HCT116 (cell line): ENCODE results near the gene ACE. TPM values are rescaled to one million over a fixed set of nuclear protein-coding genes. Genes with fewer than 3 reads are reported as not detected.
"Not testable (repeated sequence)": the region's sequence is repeated elsewhere in the genome, so short reads cannot be mapped to it uniquely, and the experiment has no call there.

Experiments
- ATAC-seq: fragments of 200-7000 bp; cut with Tn5 transposase; 2 replicates; pipeline ENCODE4 v1.9.1; 2020; ENCODE audit warnings: mild to moderate bottlenecking, moderate library complexity
- BruUV-seq: library from RNA; stranded (reverse); fragments of 400-500 nt; replicated peaks from 2 replicates; lab custom pipeline; 2021; lab: Mats Ljungman, UMichigan
- CTCF ChIA-PET: fragments of 300-600 bp; sonication (Branson Sonifier 250); formaldehyde crosslinking; loops from one replicate; lab custom pipeline; 2021; ENCODE audit warnings: antibody characterized with exemption; lab: Charles Lee
- POLR2A ChIA-PET: fragments of 300-600, 350-600 bp; sonication (Branson Sonifier 250); formaldehyde crosslinking; loops from one replicate; lab custom pipeline; 2021; ENCODE audit warnings: antibody characterized with exemption; lab: Charles Lee
- RAD21 ChIA-PET, 2 experiments: fragments of 300-600 bp; sonication (Branson Sonifier 250); formaldehyde crosslinking; loops; one replicate each; lab custom pipeline; 2023; ENCODE audit warnings: low total read pairs in 2 of 2; ENCODE audit not compliant: uncharacterized antibody in 2 of 2, unreplicated experiment in 2 of 2, low non-redundant PET in 1 of 2; lab: Charles Lee
- DNase-seq: peaks from one replicate; pipeline ENCODE4 v3.0.0-alpha.2; 2010; ENCODE audit warnings: low read depth, low spot score
- H2AFZ ChIP-seq: fragments of 200-600 bp; shearing (Covaris generic), sonication (generic); 2 replicates; pipeline ENCODE4 v1.6.1; 2017; ENCODE audit warnings: low read depth, mixed run types, mixed read lengths, antibody characterized with exemption, low read length; ENCODE audit not compliant: poor library complexity, severe bottlenecking
- H3K27ac ChIP-seq: 2 replicates; pipeline ENCODE4 v1.5.1; 2012; ENCODE audit warnings: low read depth, low read length
- H3K27me3 ChIP-seq: fragments of 200-600 bp; sonication (generic); 2 replicates; pipeline ENCODE4 v1.6.1; 2016; ENCODE audit warnings: mixed run types, low read length, mixed read lengths; ENCODE audit not compliant: insufficient read depth
- H3K36me3 ChIP-seq, 2 experiments: fragments of 200-500 bp in 1 of 2; fragments of 200-600 bp in 1 of 2; sonication (Bioruptor generic) in 1 of 2; sonication (generic) in 1 of 2; 2 replicates each; pipeline versions ENCODE4 v1.5.1 to v1.6.1; 2014 to 2016; ENCODE audit warnings: low read length in 2 of 2, inconsistent platforms in 1 of 2, mixed read lengths in 1 of 2, mixed run types in 1 of 2; ENCODE audit not compliant: insufficient read depth in 2 of 2, control insufficient read depth in 1 of 2
- H3K4me1 ChIP-seq, 2 experiments: fragments of 200-600 bp in 1 of 2; sonication (generic) in 1 of 2; 2 replicates each; pipeline versions ENCODE4 v1.5.1 to v1.6.1; 2012 to 2017; ENCODE audit warnings: low read length in 2 of 2, inconsistent platforms in 1 of 2, mild to moderate bottlenecking in 1 of 2, mixed read lengths in 1 of 2, mixed run types in 1 of 2, moderate library complexity in 1 of 2; ENCODE audit not compliant: insufficient read depth in 2 of 2, control insufficient read depth in 1 of 2
- H3K4me2 ChIP-seq: fragments of 200-600 bp; sonication (generic); 2 replicates; pipeline ENCODE4 v1.6.1; 2017; ENCODE audit warnings: mixed run types, low read length, mixed read lengths
- H3K4me3 ChIP-seq, 2 experiments: fragments of 200-600 bp in 1 of 2; sonication (generic) in 1 of 2; replicated peaks in 1 of 2; 2 replicates each; pipeline ENCODE4 v1.5.1; 2011 to 2016; ENCODE audit warnings: low read length in 2 of 2, control low read depth in 1 of 2, low read depth in 1 of 2, mild to moderate bottlenecking in 1 of 2, mixed read lengths in 1 of 2, mixed run types in 1 of 2
- H3K79me2 ChIP-seq: fragments of 200-600 bp; sonication (generic); 2 replicates; pipeline ENCODE4 v1.6.1; 2017; ENCODE audit warnings: mild to moderate bottlenecking, mixed run types, low read length, moderate library complexity, mixed read lengths; ENCODE audit not compliant: insufficient read depth
- H3K9ac ChIP-seq: fragments of 200-600 bp; sonication (generic); 2 replicates; pipeline ENCODE4 v1.6.1; 2016; ENCODE audit warnings: low read length, mixed read lengths
- H3K9me2 ChIP-seq: fragments of 200-600 bp; sonication (generic), shearing (Covaris generic); 2 replicates; pipeline ENCODE4 v1.6.1; 2017; ENCODE audit warnings: mixed run types, mild to moderate bottlenecking, moderate library complexity; ENCODE audit not compliant: insufficient read depth
- H3K9me3 ChIP-seq, 2 experiments: fragments of 200-500 bp in 1 of 2; fragments of 200-600 bp in 1 of 2; sonication (Bioruptor generic) in 1 of 2; sonication (generic) in 1 of 2; 2 replicates each; pipeline ENCODE4 v1.6.1; 2014 to 2017; ENCODE audit warnings: low read length in 2 of 2, mixed read lengths in 2 of 2, inconsistent platforms in 1 of 2, low read depth in 1 of 2, mild to moderate bottlenecking in 1 of 2, mixed run types in 1 of 2, moderate library complexity in 1 of 2; ENCODE audit not compliant: control insufficient read depth in 1 of 2, insufficient read depth in 1 of 2
- H4K20me1 ChIP-seq: fragments of 200-600 bp; sonication (generic), shearing (Covaris generic); 2 replicates; pipeline ENCODE4 v1.6.1; 2017; ENCODE audit warnings: mixed run types, mild to moderate bottlenecking, moderate library complexity; ENCODE audit not compliant: insufficient read depth
- CBX3 ChIP-seq: IDR thresholded peaks from 2 replicates; pipeline ENCODE4 v1.6.1; 2012; ENCODE audit warnings: low read depth
- EGR1 ChIP-seq: IDR thresholded peaks from 2 replicates; pipeline ENCODE4 v1.6.1; 2012; ENCODE audit warnings: low read depth
- ELF1 ChIP-seq: IDR thresholded peaks from 2 replicates; pipeline ENCODE4 v1.6.1; 2012; ENCODE audit warnings: low read depth, borderline replicate concordance
- EZH2 ChIP-seq: fragments of 200-600 bp; sonication (generic); IDR thresholded peaks from 2 replicates; pipeline ENCODE4 v1.6.1; 2017; ENCODE audit warnings: antibody characterized with exemption, mixed run types
- EZH2phosphoT487 ChIP-seq: fragments of 200-600 bp; IDR thresholded peaks from 2 replicates; pipeline ENCODE4 v1.6.1; 2018; ENCODE audit warnings: antibody characterized with exemption, borderline replicate concordance
- MAX ChIP-seq: IDR thresholded peaks from 2 replicates; pipeline ENCODE4 v1.6.1; 2012
- POLR2AphosphoS5 ChIP-seq: IDR thresholded peaks from 2 replicates; pipeline ENCODE4 v1.6.1; 2011; ENCODE audit warnings: mild to moderate bottlenecking, low read depth, low read length, moderate library complexity
- RAD21 ChIP-seq: IDR thresholded peaks from 2 replicates; pipeline ENCODE4 v1.6.1; 2012; ENCODE audit warnings: low read depth, mild to moderate bottlenecking
- SP1 ChIP-seq: IDR thresholded peaks from 2 replicates; pipeline ENCODE4 v1.6.1; 2012; ENCODE audit warnings: low read depth
- intact Hi-C: fragments of 100-400 bp; cut with micrococcal nuclease; formaldehyde crosslinking; loops from 2 replicates; pipeline ENCODE4 v1.10.0; 2022
- total RNA-seq: library from RNA; stranded (reverse); gene quantifications from one replicate; pipeline ENCODE4 v1.2.1, GENCODE V29; 2021; ENCODE audit not compliant: unreplicated experiment
- TF ChIP-seq, protein P1 (sequence below): IDR thresholded peaks from 2 replicates; pipeline ENCODE4 v1.6.1; 2011; ENCODE audit warnings: mild to moderate bottlenecking, low read length, moderate library complexity; ENCODE audit not compliant: insufficient replicate concordance; ENCODE audit errors: extremely low read depth

ACE gene
- total RNA-seq, 1 experiment from 2014 or later: 7.7 TPM

DNA sequence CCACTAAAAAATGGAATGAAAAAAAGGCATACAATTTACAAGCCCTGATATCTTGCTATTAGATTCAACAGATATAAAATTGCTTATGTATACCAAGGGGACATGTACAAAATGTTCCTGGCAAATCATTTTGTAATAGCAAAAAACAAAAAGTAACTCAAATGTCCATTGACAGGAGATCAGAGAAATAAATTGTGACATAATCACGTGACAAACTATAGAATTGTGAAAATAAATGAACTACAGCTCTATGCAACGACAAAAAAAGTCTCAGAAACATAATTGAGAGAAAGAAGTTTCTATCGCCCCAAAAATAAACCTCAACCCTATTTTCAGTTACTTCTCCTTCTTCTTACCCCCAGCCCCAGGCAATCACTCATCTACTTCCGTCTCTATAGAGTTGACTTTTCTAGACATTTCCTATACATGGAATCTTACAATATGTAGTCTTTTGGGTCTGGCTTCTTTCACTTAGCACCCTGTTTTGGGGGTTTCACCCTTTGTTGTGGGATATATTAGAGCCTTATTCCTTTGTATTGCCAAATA lies 12.1 kb upstream of the ACE start:
- H3K4me1 ChIP-seq: peaks cover 9 to 38% of the 10 kb centered on the region in 2 experiments
- no peak overlapping the region for H2AFZ ChIP-seq
- no peaks in the 10 kb centered on the region for H3K9me2 ChIP-seq
- POLR2A ChIA-PET: interaction anchor here (0.7 kb wide), 1 partner anchor 87 kb away, joined by 3 read pairs; no protein-coding TSS in a partner anchor
- TF ChIP-seq, protein P1, sequence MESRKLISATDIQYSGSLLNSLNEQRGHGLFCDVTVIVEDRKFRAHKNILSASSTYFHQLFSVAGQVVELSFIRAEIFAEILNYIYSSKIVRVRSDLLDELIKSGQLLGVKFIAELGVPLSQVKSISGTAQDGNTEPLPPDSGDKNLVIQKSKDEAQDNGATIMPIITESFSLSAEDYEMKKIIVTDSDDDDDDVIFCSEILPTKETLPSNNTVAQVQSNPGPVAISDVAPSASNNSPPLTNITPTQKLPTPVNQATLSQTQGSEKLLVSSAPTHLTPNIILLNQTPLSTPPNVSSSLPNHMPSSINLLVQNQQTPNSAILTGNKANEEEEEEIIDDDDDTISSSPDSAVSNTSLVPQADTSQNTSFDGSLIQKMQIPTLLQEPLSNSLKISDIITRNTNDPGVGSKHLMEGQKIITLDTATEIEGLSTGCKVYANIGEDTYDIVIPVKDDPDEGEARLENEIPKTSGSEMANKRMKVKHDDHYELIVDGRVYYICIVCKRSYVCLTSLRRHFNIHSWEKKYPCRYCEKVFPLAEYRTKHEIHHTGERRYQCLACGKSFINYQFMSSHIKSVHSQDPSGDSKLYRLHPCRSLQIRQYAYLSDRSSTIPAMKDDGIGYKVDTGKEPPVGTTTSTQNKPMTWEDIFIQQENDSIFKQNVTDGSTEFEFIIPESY: no peak
- TF ChIP-seq POLR2AphosphoS5 (no peak), RAD21 (no peak), EGR1 (no peak), CBX3 (no peak), EZH2phosphoT487 (no peak), SP1 (no peak), MAX (no peak), ELF1 (no peak), EZH2 (no peak)
- no peaks in the 10 kb centered on the region for H3K36me3 ChIP-seq
- H3K27me3 ChIP-seq: no peaks in the 10 kb centered on the region
- no peaks in the 10 kb centered on the region for H3K9me3 ChIP-seq
- no peaks in the 10 kb centered on the region for H4K20me1 ChIP-seq
- H3K9ac ChIP-seq: no peak overlapping the region
- H3K27ac ChIP-seq: no peak overlapping the region
- CTCF ChIA-PET: no interaction called here
- no peak overlapping the region for H3K4me3 ChIP-seq
- ATAC-seq (no peak), DNase-seq (no peak)
- no peak overlapping the region for H3K4me2 ChIP-seq
- H3K79me2 ChIP-seq: no peaks in the 10 kb centered on the region
- intact Hi-C loops: no loop called here
- BruUV-seq: no TSS peak
- RAD21 ChIA-PET: no interaction called here

DNA sequence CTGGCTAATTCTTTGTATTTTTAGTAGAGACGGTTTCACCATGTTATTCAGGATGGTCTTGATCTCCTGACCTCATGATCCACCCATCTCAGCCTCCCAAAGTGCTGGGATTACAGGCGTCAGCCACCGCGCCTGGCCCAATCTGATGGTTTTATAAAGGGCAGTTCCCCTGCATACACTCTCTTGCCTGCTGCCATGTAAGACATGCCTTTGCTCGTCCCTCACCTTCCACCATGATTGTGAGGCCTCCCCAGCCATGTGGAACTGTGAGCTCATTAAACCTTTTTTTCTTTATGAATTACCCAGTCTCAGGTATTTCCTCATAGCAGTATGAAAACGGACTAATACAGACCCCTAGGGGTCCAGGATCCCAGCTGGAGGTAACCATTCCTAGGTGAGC lies 8.8 kb upstream of the ACE start:
- H3K4me1 ChIP-seq, ATAC-seq, RAD21 ChIA-PET, H3K9me3 ChIP-seq, H3K4me2 ChIP-seq, H3K79me2 ChIP-seq, H3K9ac ChIP-seq, H2AFZ ChIP-seq, BruUV-seq, H3K27ac ChIP-seq, DNase-seq, H3K4me3 ChIP-seq, H3K9me2 ChIP-seq, POLR2A ChIA-PET, H3K27me3 ChIP-seq, intact Hi-C loops, H4K20me1 ChIP-seq, H3K36me3 ChIP-seq: not testable (repeated sequence)
- CTCF ChIA-PET: interaction anchor here (0.9 to 1.1 kb wide), 2 partner anchors 11 to 13 kb away, joined by 3 read pairs; no protein-coding TSS in a partner anchor
